GM18526 (cell line): Measurements from ENCODE around the gene KRT76.

Source experiments
- POLR2A ChIP-seq: IDR thresholded peaks from 3 replicates; pipeline ENCODE4 v1.6.1; 2011; ENCODE audit not compliant: insufficient read length; ENCODE audit errors: extremely low read depth

Gene KRT76

GRCh38 chr12:52776913-52777395 is at the start of gene KRT76:
KRT76 (minus strand) TSS chr12:52777345; CDS start chr12:52777291, 54 bp downstream.
- TF ChIP-seq POLR2A, result no peak

DNA sequence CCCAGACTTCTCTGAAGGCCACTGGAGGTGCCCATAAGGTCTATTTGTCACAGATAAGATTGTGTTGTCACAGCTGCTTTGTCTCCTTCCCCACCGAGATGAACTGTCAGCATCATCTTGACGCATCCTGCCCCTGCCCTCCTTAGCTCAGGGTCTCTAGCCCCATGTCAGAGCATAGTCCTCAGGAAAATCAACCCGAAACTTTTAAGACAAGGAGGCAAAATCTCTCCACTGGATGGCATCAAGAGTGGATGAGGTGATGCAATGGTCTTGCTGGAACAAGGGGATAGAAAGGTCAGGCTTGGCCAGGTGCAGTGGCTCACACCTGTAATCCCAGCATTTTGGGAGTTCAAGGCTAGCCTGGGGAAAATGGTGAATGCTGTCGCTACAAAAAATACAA is 48.8 kb upstream of the KRT76 start:
- TF ChIP-seq POLR2A, result no peak

DNA sequence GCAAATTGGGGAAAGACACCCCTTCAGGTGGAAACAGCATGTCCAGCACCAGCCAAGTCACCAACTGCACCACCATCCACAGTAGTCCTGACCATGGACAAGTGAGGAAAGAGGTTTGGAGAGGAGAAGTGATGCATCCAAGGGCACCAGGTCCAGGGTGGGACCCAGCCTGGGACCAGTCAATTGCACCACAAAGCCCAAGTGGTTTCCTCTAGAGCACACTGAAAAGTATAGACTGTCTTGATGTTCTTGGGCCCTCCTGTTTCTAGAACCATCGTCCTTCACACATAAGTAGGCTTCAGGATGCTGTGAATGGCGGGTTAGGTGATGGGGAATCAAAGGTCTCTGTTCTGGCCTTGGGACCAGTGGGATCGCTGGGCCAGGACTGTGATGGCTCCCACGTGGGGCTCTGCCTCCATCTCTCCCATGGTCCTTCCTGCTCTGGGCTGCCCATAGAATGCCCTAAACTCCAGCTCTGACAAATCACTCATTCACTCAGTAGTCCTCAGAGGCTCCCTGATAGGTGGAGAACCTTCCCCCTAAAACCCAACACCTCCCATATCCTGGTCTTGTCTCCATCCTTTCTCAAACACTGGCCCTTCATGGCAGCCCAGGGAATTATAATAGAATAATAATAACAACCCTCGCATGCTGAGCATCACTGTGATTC is 47.7 kb upstream of the KRT76 start:
- TF ChIP-seq POLR2A, result no peak

GRCh38 chr12:52823761-52824450 is 46.8 kb upstream of the KRT76 start:
- TF ChIP-seq POLR2A, result no peak

- no peak for TF ChIP-seq POLR2A
These were observed 45.8 kb upstream of the KRT76 start for GRCh38 chr12:52822771-52823510.

DNA sequence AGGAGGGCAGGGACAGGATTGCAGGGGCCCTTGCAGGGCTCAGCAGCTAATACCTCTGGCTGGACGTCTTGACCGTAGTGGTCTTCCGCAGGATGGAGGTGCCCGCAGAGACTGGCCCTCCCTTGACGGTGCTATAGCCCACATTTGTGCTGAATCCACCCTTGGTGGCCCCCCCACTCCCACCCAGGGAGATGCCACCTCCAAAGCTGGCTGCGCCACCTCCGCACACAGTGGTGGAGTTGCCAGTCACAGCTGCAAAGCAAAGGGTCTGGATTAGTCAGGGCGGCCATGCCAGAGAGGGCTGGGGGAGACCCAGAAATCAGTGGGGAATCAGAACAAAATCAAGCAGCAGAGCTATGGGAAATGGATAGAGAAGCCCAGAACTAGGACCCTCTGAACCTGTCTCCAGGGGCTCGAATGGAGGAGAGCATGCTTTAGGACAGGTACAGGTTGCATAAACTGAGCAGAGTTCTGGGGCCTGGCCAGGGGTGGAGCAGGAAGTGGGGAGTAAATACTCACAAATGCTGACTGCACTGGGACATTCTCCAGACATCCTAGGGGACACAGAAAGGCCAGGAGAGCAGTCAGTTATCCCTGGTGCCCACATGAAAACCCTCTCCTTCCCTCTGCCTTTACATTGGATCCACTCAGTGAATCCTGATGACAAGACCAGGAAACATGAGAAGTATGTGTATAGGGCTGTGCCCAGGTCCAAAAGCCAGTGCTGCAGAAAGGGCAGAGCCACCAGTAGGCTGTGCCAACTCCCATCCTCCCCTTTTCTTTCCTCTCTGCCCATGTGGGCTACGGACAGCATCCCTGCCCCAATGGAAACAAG is 44.9 kb upstream of the KRT76 start:
- TF ChIP-seq POLR2A, result no peak

- no peak for TF ChIP-seq POLR2A
These were observed 44.1 kb upstream of the KRT76 start for GRCh38 chr12:52821071-52821730.

GRCh38 chr12:52820521-52820920 is 43.4 kb upstream of the KRT76 start:
- no peak for TF ChIP-seq POLR2A

- no peak for TF ChIP-seq POLR2A
These were observed 42.8 kb upstream of the KRT76 start for GRCh38 chr12:52819731-52820510.

- no peak for TF ChIP-seq POLR2A
These were observed 41.8 kb upstream of the KRT76 start for GRCh38 chr12:52818887-52819420.

- no peak for TF ChIP-seq POLR2A
These were observed 41.2 kb upstream of the KRT76 start for GRCh38 chr12:52818388-52818787.

- no peak for TF ChIP-seq POLR2A
These were observed 40.6 kb upstream of the KRT76 start for GRCh38 chr12:52817699-52818238.

DNA sequence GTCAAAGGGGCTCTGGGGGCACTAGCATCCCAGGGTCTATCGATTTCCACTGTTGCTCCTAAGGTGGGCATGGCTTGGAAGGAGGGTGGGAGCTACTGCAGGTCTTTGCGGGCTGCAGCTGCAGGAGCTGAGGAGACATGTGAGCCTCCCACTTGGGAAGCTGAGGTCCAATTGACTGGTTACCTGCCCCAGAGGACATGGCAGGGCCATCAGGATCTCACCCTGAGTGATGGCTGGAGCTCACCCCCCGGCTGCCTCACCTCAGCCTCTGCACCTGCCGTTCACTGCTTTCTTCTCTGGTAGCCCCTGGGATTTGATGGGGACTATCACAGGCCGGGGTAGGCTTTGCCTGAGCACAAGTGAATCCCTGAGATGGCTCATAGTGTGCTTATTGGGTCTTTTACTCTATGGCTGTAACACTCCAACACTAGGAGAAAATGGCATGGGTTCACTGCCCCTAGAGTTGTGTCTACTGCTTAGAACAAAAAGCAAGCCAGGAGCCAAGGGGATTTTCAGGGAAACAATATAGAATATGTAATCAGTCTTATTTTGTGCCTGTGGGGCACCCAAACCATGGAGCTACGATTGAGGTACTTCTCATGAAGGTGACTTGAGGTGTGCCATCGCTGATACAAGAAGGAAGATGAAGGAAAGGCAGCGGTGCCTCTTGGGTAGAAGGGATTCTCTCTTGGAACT is 40.0 kb upstream of the KRT76 start:
- TF ChIP-seq POLR2A, result no peak
